Cardiac muscle cell (in vitro differentiated cells and primary cell): ENCODE measurements around the gene REXO2. TPM values are rescaled to one million over a fixed set of nuclear protein-coding genes. Genes with fewer than 3 reads are reported as not detected.

Experiments used
- DNase-seq, 2 donors: peaks; one replicate each; pipeline versions ENCODE4 v3.0.0 to v3.0.0-alpha.2; 2010 to 2017; ENCODE audit warnings: low read depth in 1 of 2, low spot score in 1 of 2
- H3K27ac ChIP-seq: fragments of 200-600 bp; sonication (generic); 2 replicates; pipeline ENCODE4 v1.5.1; 2016
- H3K27me3 ChIP-seq: fragments of 200-600 bp; sonication (generic); 2 replicates; pipeline ENCODE4 v1.6.0; 2016; ENCODE audit warnings: control low read depth
- H3K36me3 ChIP-seq: fragments of 200-600 bp; sonication (generic); 2 replicates; pipeline ENCODE4 v1.5.1; 2016; ENCODE audit warnings: control low read depth
- H3K4me1 ChIP-seq: fragments of 200-600 bp; sonication (generic); 2 replicates; pipeline ENCODE4 v1.8.1; 2017; ENCODE audit warnings: low read depth, mild to moderate bottlenecking, mixed run types
- H3K4me3 ChIP-seq: fragments of 200-600 bp; sonication (generic); 2 replicates; pipeline ENCODE4 v1.5.1; 2016; ENCODE audit warnings: mild to moderate bottlenecking
- H3K9me3 ChIP-seq: fragments of 200-600 bp; sonication (generic); 2 replicates; pipeline ENCODE4 v1.5.1; 2017; ENCODE audit warnings: low read depth, mild to moderate bottlenecking, control low read depth
- polyA plus RNA-seq: library from polyadenylated mRNA; unstranded; fragments of >200 nt; fragmentation: Nextera tagmentation; extraction: Ambion mirVana; gene quantifications from 2 replicates; pipeline ENCODE4 v1.2.1, GENCODE V29; 2016
- total RNA-seq: library from RNA; depleted of rRNA; stranded (reverse); fragments of >200 nt; gene quantifications from 2 replicates; pipeline ENCODE4 v1.2.3, GENCODE V29; 2016
- TF ChIP-seq, protein P1 (sequence below): IDR thresholded peaks from 2 replicates; pipeline ENCODE4 v1.5.1; 2012; ENCODE audit warnings: low read depth, mild to moderate bottlenecking, low read length

Gene REXO2
- 58.9 and 62.8 TPM in 2 replicates for total RNA-seq
- 92.9 and 108 TPM in 2 replicates for polyA plus RNA-seq

DNA sequence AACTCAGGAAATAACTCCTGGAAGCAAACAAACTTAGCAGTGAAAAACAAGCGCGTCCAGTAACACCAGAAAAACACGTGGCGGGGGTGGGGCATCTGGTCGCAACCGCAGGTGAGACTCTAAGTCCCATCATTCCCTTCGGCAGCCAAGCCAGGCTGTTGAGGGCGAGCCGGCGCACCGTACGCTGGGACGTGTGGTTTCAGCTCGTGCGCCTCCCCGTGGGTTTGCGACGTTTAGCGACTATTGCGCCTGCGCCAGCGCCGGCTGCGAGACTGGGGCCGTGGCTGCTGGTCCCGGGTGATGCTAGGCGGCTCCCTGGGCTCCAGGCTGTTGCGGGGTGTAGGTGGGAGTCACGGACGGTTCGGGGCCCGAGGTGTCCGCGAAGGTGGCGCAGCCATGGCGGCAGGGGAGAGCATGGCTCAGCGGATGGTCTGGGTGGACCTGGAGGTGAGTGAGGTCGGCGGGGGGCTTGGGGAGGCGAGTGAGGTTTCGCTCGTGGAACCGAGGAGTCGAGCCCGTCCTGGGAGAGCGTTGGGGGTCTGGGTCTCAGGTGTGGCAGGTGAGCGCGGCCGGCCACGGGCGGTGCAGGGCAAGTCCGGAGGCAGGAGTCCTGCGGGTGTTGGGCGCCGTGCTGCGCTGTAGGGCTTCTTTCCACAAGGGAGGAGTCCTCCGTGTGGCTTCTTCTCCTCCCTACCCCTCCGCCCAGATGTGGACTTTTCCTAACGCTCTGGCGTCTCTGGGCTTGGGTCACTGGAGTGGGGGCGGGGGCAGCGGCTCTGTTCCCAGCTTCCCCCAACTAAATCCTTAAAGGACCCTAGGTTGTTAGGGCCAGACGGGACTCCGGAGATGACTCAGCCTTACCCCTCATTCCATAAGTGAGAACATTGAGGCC, at the start of gene REXO2:
REXO2 (plus strand) TSS at position 239 of the 892 bp plus-strand sequence; CDS start at position 301, 62 bp downstream.
- no peaks in the 10 kb centered on the region for H3K27me3 ChIP-seq
- peak within 1 kb of the TSS; percentile 77 for H3K4me3 ChIP-seq
- peak within 1 kb of the TSS; percentile 65 for H3K27ac ChIP-seq
- TF ChIP-seq, protein P1, sequence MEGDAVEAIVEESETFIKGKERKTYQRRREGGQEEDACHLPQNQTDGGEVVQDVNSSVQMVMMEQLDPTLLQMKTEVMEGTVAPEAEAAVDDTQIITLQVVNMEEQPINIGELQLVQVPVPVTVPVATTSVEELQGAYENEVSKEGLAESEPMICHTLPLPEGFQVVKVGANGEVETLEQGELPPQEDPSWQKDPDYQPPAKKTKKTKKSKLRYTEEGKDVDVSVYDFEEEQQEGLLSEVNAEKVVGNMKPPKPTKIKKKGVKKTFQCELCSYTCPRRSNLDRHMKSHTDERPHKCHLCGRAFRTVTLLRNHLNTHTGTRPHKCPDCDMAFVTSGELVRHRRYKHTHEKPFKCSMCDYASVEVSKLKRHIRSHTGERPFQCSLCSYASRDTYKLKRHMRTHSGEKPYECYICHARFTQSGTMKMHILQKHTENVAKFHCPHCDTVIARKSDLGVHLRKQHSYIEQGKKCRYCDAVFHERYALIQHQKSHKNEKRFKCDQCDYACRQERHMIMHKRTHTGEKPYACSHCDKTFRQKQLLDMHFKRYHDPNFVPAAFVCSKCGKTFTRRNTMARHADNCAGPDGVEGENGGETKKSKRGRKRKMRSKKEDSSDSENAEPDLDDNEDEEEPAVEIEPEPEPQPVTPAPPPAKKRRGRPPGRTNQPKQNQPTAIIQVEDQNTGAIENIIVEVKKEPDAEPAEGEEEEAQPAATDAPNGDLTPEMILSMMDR = peak; percentile 29
- peaks cover 3% of the 10 kb centered on the region for H3K36me3 ChIP-seq
- H3K4me1 ChIP-seq = peaks cover 21% of the 10 kb centered on the region
- no peaks in the 10 kb centered on the region for H3K9me3 ChIP-seq
- peak; percentile 96 to 98 for DNase-seq

DNA sequence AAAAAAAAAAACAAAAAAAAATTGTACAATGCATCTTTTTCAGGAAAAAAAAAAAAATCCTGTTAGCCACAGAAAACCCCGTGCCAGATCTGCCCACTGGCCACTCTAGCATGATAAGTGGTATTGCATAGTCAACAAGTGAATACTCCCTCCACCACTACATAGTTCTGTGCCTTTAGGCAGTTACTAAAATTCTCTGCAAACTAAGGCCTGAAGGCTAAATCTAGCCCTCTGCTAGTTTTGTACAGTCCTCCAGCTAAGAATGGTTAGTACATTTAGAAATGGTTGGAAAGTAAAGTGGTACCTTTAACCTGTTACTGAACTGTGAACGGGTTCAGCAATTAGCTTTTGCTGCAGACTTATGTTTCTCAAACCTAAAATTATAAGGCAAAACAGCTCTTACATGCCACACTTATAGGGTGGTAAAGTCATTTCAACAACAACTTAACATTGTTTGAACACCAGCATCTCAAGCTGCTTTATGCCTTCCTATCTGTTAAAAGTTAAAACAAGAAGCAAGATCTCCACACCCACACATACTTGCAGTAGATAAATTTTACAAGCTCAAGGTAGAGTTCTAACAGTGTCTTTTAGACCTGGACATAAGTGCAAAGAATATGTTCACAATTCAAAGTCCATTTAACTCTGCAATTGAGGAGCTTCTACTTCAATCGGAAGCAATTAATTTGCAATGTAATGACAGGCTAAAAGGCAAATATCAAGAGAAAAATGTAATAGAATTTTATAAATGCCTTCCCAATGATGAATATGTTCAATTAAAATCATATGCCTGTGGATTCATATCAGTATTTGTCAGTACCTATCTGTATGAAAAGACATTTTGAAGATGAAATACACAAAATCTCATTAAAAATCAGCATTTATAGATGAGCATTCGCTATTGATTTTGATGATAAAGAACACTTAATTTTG, 46.3 kb upstream of the REXO2 start:
- no peak for DNase-seq
- no peaks in the 10 kb centered on the region for H3K4me1 ChIP-seq
- no peak overlapping the region for H3K4me3 ChIP-seq
- TF ChIP-seq, protein P1 = no peak
- no peaks in the 10 kb centered on the region for H3K9me3 ChIP-seq
- no peaks in the 10 kb centered on the region for H3K27me3 ChIP-seq
- no peak overlapping the region for H3K27ac ChIP-seq
- no peaks in the 10 kb centered on the region for H3K36me3 ChIP-seq

DNA sequence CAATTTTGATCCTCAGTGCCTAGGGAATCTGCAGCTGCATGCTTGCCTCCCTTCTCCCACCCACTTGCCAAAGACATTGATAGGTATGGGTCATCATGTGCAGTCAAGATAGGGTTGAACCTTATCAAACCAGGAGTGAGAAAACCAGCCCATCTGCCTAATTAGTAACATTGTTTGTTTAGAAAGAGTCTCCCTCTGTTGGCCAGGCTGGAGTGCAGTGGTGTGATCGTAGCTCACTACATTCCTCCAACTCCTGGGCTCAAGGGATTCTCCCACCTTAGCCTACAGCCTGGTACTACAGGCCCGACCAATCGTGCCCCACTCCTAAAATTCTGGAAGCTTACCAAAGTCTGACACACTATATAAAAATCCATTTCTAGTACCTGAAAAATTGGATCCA, 43.5 kb upstream of the REXO2 start:
- H3K9me3 ChIP-seq = no peaks in the 10 kb centered on the region
- no peak for DNase-seq
- TF ChIP-seq, protein P1 = peak; percentile 44
- H3K4me1 ChIP-seq = peaks cover 11% of the 10 kb centered on the region
- H3K27me3 ChIP-seq = no peaks in the 10 kb centered on the region
- no peaks in the 10 kb centered on the region for H3K36me3 ChIP-seq
- no peak overlapping the region for H3K27ac ChIP-seq
- H3K4me3 ChIP-seq = no peak overlapping the region

DNA sequence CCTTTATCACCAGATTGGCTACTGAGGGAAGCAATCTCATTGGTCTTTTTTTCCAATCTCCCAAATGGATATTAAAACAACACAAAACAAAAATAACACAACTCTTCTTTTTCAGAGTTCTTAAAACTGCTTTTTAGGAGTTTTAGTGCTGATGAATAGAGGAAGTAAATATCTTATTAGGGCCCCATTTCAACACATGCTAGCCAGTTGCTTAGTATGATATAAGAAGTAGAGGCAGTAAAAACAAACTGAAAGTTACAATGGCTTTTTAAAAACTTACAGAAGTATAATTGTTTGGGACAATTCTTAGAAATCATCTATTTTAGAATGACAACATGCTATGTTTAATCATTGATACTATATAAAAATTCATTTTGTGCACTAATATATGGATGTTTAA, 42.4 kb upstream of the REXO2 start:
- no peak overlapping the region for H3K27ac ChIP-seq
- no peak overlapping the region for H3K4me3 ChIP-seq
- H3K9me3 ChIP-seq = no peaks in the 10 kb centered on the region
- no peaks in the 10 kb centered on the region for H3K36me3 ChIP-seq
- H3K27me3 ChIP-seq = no peaks in the 10 kb centered on the region
- peaks cover 15% of the 10 kb centered on the region for H3K4me1 ChIP-seq
- TF ChIP-seq, protein P1 = no peak
- DNase-seq = no peak

DNA sequence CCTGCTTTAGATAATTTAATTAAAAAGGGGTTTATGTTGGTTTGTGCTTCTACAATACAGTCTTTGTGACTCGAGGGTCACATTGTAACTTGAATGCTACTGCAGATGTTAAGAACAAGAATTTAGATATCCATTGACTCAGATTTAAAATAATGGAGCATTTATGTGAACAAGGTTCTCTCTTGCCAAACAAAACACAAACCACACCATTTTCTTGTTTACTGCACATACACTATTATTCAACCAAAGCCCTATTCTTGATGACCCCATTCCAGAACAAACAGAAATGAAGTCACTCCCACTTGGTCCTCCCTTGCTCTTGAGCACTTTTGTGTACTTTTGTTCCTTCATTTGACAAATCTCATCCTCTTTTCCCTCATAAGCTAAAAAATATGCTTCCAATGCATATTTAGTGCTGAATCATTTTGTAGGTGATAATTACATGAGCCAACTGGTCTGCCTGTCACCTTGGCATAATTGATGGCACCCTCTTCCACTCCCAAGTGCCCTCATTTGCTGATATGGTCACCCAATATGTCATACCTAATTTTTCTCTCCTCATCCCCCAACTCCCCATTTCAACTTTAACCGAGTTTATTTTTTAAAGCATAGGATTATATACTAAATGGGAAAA, 41.8 kb upstream of the REXO2 start:
- DNase-seq = no peak
- no peaks in the 10 kb centered on the region for H3K36me3 ChIP-seq
- H3K27me3 ChIP-seq = no peaks in the 10 kb centered on the region
- H3K4me3 ChIP-seq = no peak overlapping the region
- H3K9me3 ChIP-seq = no peaks in the 10 kb centered on the region
- H3K4me1 ChIP-seq = peaks cover 16% of the 10 kb centered on the region
- TF ChIP-seq, protein P1 = no peak
- no peak overlapping the region for H3K27ac ChIP-seq
